Loucy (cell line): ENCODE data around the gene SLC5A4.

Experiments used
- EZH2phosphoT487 ChIP-seq: fragments of 200-600 bp; IDR thresholded peaks from 2 replicates; pipeline ENCODE4 v1.6.1; 2018; ENCODE audit warnings: antibody characterized with exemption, mild to moderate bottlenecking, moderate library complexity, borderline replicate concordance
- TF ChIP-seq, protein P1 (sequence below): fragments of 200-600 bp; sonication (generic); conservative IDR thresholded peaks from 2 replicates; pipeline ENCODE4 v1.5.1; 2014; ENCODE audit warnings: mild to moderate bottlenecking, antibody characterized with exemption, low read length

DNA sequence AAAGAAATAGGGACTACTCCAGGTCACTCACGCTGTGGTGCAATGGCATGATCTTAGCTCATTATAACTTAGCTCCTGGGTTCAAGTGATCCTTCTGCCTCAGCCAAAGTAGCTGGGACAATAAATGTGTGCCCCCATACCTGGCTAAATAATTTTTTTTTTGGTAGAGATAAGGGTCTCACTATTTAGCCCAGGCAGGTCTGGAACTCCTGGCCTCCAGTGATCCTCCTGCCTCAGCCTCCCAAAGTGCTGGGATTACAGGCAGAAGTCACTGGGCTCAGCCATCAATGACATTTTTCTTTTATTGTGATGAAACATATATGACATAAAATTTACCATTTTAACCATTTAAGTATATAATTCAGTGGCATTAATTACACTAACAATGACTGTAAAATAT lies 10.6 kb downstream of the SLC5A4 start:
- TF ChIP-seq, protein P1, sequence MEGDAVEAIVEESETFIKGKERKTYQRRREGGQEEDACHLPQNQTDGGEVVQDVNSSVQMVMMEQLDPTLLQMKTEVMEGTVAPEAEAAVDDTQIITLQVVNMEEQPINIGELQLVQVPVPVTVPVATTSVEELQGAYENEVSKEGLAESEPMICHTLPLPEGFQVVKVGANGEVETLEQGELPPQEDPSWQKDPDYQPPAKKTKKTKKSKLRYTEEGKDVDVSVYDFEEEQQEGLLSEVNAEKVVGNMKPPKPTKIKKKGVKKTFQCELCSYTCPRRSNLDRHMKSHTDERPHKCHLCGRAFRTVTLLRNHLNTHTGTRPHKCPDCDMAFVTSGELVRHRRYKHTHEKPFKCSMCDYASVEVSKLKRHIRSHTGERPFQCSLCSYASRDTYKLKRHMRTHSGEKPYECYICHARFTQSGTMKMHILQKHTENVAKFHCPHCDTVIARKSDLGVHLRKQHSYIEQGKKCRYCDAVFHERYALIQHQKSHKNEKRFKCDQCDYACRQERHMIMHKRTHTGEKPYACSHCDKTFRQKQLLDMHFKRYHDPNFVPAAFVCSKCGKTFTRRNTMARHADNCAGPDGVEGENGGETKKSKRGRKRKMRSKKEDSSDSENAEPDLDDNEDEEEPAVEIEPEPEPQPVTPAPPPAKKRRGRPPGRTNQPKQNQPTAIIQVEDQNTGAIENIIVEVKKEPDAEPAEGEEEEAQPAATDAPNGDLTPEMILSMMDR: no peak
- TF ChIP-seq EZH2phosphoT487: no peak
